ENCODE measurements around the gene PHF21A. TPM values are rescaled to one million over a fixed set of nuclear protein-coding genes. Genes with fewer than 3 reads are reported as not detected.

The PHF21A gene
- total and polyA plus RNA-seq, 8 donors, result 36.2 to 77.3 (median 69.3) TPM

DNA sequence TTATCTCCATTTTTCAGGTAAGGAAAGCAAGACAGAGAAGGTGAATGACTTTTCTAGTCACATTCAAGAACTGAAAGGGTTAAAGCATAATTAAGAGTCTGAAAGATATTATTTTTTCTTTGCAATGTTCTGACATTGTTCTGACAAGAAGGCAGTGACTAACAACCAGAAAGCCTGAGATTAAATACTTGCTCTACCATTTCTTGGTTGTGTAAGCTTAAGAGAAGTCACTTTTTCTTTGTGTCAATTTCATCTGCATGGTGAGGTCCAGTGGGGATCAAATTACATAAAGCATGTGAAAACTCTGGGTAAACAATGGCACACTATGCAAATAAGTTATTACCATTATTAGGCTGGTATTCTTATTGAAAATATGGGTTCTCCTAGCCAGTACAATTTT lies 73.7 kb downstream of the PHF21A start:
- TF ChIP-seq, protein P1, sequence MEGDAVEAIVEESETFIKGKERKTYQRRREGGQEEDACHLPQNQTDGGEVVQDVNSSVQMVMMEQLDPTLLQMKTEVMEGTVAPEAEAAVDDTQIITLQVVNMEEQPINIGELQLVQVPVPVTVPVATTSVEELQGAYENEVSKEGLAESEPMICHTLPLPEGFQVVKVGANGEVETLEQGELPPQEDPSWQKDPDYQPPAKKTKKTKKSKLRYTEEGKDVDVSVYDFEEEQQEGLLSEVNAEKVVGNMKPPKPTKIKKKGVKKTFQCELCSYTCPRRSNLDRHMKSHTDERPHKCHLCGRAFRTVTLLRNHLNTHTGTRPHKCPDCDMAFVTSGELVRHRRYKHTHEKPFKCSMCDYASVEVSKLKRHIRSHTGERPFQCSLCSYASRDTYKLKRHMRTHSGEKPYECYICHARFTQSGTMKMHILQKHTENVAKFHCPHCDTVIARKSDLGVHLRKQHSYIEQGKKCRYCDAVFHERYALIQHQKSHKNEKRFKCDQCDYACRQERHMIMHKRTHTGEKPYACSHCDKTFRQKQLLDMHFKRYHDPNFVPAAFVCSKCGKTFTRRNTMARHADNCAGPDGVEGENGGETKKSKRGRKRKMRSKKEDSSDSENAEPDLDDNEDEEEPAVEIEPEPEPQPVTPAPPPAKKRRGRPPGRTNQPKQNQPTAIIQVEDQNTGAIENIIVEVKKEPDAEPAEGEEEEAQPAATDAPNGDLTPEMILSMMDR (IDR thresholded peaks at IDR 0.05), result no peak
- no peaks in the 10 kb centered on the region for H3K27me3 ChIP-seq
- no peak for ATAC-seq

DNA sequence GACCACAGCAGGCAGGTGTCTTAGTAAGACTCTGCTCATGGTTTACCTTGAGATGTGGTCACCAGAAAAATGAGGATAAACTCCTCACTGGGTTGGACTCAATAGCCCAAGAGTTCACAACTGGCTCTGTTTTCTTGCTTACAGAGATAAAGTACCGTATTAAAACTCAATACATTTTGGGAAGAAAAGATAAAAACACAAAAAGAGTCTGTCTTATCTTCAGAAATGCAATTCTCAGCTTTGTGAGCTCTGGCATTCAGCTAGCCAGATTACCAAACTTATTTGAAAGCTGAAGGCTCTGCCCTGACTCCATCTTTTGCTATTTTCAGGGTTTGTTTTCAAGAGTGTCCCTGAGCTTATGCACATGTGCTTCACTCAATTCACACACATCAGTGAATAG lies 75.4 kb downstream of the PHF21A start:
- TF ChIP-seq, protein P1 (IDR thresholded peaks at IDR 0.05), result no peak
- peaks cover 11 to 28% of the 10 kb centered on the region in 2 donors for H3K4me1 ChIP-seq
- DNase-seq (no peak), ATAC-seq (no peak)
- intact Hi-C loops (cut with DNase I), result no loop called here
- H3K36me3 ChIP-seq, result no peaks in the 10 kb centered on the region
- no peak overlapping the region for H3K4me3 ChIP-seq
- H3K27me3 ChIP-seq, result no peaks in the 10 kb centered on the region
- no peaks in the 10 kb centered on the region for H3K9me3 ChIP-seq
- no peak overlapping the region for H3K27ac ChIP-seq

More for the DNA sequence above, 73.7 kb downstream of the PHF21A start:
- Histone ChIP-seq H3K36me3 (no peaks in the 10 kb centered on the region), H3K27ac (no peak overlapping the region), H3K4me3 (no peak overlapping the region), H3K4me1 (peaks cover 12 to 32% of the 10 kb centered on the region in 2 donors), H3K9me3 (no peaks in the 10 kb centered on the region)
- intact Hi-C loops (cut with DNase I), result no loop called here
- no peak for DNase-seq

- H3K36me3 ChIP-seq, result no peaks in the 10 kb centered on the region
These were observed 76.7 kb downstream of the PHF21A start for GRCh38 chr11:46044601-46045000.

GRCh38 chr11:46039990-46040389 lies 81.3 kb downstream of the PHF21A start:
- DNase-seq, result peak in 1 of 4 donors; percentile 39
- no peak overlapping the region for H3K27ac ChIP-seq

More at GRCh38 chr11:46044601-46045000, 76.7 kb downstream of the PHF21A start:
- no peak overlapping the region for H3K4me3 ChIP-seq
- H3K27ac ChIP-seq, result no peak overlapping the region
- DNase-seq (no peak), ATAC-seq (no peak)
- peaks cover 13 to 21% of the 10 kb centered on the region in 2 donors for H3K4me1 ChIP-seq
- no peaks in the 10 kb centered on the region for H3K27me3 ChIP-seq
- TF ChIP-seq, protein P1 (IDR thresholded peaks at IDR 0.05), result no peak
- intact Hi-C loops (cut with DNase I), result no loop called here
- H3K9me3 ChIP-seq, result no peaks in the 10 kb centered on the region

GRCh38 chr11:46038529-46038928 lies 82.7 kb downstream of the PHF21A start:
- no peak for ATAC-seq
- intact Hi-C loops (cut with DNase I), result no loop called here
- no peak overlapping the region for H3K4me3 ChIP-seq
- TF ChIP-seq, protein P1 (IDR thresholded peaks at IDR 0.05), result no peak
- no peaks in the 10 kb centered on the region for H3K9me3 ChIP-seq
- no peak for DNase-seq
- no peaks in the 10 kb centered on the region for H3K36me3 ChIP-seq
- H3K27ac ChIP-seq, result no peak overlapping the region
- H3K4me1 ChIP-seq, result peaks cover 7 to 11% of the 10 kb centered on the region in 2 donors
- H3K27me3 ChIP-seq, result no peaks in the 10 kb centered on the region

More at GRCh38 chr11:46039990-46040389, 81.3 kb downstream of the PHF21A start:
- peak; percentile 70 for ATAC-seq
- TF ChIP-seq, protein P1 (IDR thresholded peaks at IDR 0.05), result no peak
- Histone ChIP-seq H3K4me3 (no peak overlapping the region), H3K36me3 (no peaks in the 10 kb centered on the region), H3K9me3 (no peaks in the 10 kb centered on the region), H3K4me1 (peaks cover 11 to 13% of the 10 kb centered on the region in 2 donors), H3K27me3 (no peaks in the 10 kb centered on the region)
- intact Hi-C loops (cut with DNase I), result no loop called here
